CD14-positive monocyte (primary cell): Measurements from ENCODE around the gene SEMA4D. TPM values are rescaled to one million over a fixed set of nuclear protein-coding genes. Genes with fewer than 3 reads are reported as not detected.

Experiments
- DNase-seq, 3 donors: peaks; one replicate each; pipeline ENCODE4 v3.0.0-alpha.2; 2011 to 2022
- H2AFZ ChIP-seq: 2 replicates; pipeline ENCODE4 v1.6.0; 2012; ENCODE audit warnings: mild to moderate bottlenecking, low read depth, low read length, inconsistent platforms; ENCODE audit not compliant: insufficient read depth, poor library complexity, severe bottlenecking
- H3K27ac ChIP-seq, 2 donors: 1 replicate in 1 of 2; 2 replicates in 1 of 2; pipeline ENCODE4 v1.5.1; 2012 to 2013; ENCODE audit warnings: low read length in 2 of 2, control low read depth in 1 of 2, inconsistent platforms in 1 of 2, low read depth in 1 of 2, mild to moderate bottlenecking in 1 of 2
- H3K27me3 ChIP-seq, 2 donors: one replicate each; pipeline versions ENCODE4 v1.6.0 to v1.6.1; 2011 to 2013; ENCODE audit warnings: low read length in 2 of 2; ENCODE audit not compliant: control insufficient read depth in 2 of 2, insufficient read depth in 2 of 2
- H3K36me3 ChIP-seq, 2 donors: replicated peaks in 1 of 2; 1 replicate in 1 of 2; 2 replicates in 1 of 2; pipeline versions ENCODE4 v1.5.1 to v1.6.1; 2012 to 2013; ENCODE audit warnings: low read length in 2 of 2, control low read depth in 1 of 2, inconsistent platforms in 1 of 2, mild to moderate bottlenecking in 1 of 2; ENCODE audit not compliant: insufficient read depth in 2 of 2, control insufficient read depth in 1 of 2
- H3K4me1 ChIP-seq, 2 donors: 1 replicate in 1 of 2; 2 replicates in 1 of 2; pipeline versions ENCODE4 v1.5.1 to v1.6.1; 2012 to 2013; ENCODE audit warnings: low read length in 2 of 2, control low read depth in 1 of 2, inconsistent platforms in 1 of 2, mild to moderate bottlenecking in 1 of 2, moderate library complexity in 1 of 2; ENCODE audit not compliant: insufficient read depth in 2 of 2, control insufficient read depth in 1 of 2
- H3K4me2 ChIP-seq: replicated peaks from 2 replicates; pipeline ENCODE3; 2012; ENCODE audit warnings: low read length, moderate library complexity, mild to moderate bottlenecking; ENCODE audit not compliant: poor library complexity, severe bottlenecking; ENCODE audit errors: extremely low read depth
- H3K4me3 ChIP-seq, 3 experiments: fragments of 200-600 bp in 1 of 3; sonication (generic) in 1 of 3; replicated peaks in 1 of 3; 1 replicate in 2 of 3; 2 replicates in 1 of 3; pipeline ENCODE4 v1.5.1; 2011 to 2013; ENCODE audit warnings: low read length in 3 of 3, mild to moderate bottlenecking in 3 of 3, control low read depth in 2 of 3, low read depth in 2 of 3, inconsistent platforms in 1 of 3, moderate library complexity in 1 of 3
- H3K79me2 ChIP-seq: 2 replicates; pipeline ENCODE4 v1.6.0; 2012; ENCODE audit warnings: mild to moderate bottlenecking, control low read depth, inconsistent platforms, low read length, moderate library complexity; ENCODE audit not compliant: insufficient read depth
- H3K9ac ChIP-seq: 2 replicates; pipeline ENCODE4 v1.6.0; 2017; ENCODE audit warnings: low read length, mild to moderate bottlenecking; ENCODE audit not compliant: insufficient read depth, poor library complexity, severe bottlenecking
- H3K9me3 ChIP-seq, 2 donors: replicated peaks in 1 of 2; 1 replicate in 1 of 2; 2 replicates in 1 of 2; pipeline versions ENCODE4 v1.5.1 to v1.6.1; 2012 to 2013; ENCODE audit warnings: low read length in 2 of 2, control low read depth in 1 of 2; ENCODE audit not compliant: control insufficient read depth in 1 of 2, insufficient read depth in 1 of 2
- H4K20me1 ChIP-seq: 2 replicates; pipeline ENCODE4 v1.6.0; 2012; ENCODE audit warnings: mild to moderate bottlenecking, low read length, control low read depth, moderate library complexity; ENCODE audit not compliant: insufficient read depth
- H3K27ac Mint-ChIP-seq, 7 donors: one replicate each; pipeline ENCODE4 v1.8.0; 2020; ENCODE audit warnings: mild to moderate bottlenecking in 7 of 7, mixed read lengths in 7 of 7, moderate library complexity in 6 of 7, inconsistent platforms in 2 of 7
- H3K27me3 Mint-ChIP-seq, 3 donors: one replicate each; pipeline ENCODE4 v1.8.0; 2021 to 2022; ENCODE audit warnings: low read depth in 3 of 3, mild to moderate bottlenecking in 3 of 3, mixed read lengths in 3 of 3, moderate library complexity in 3 of 3, inconsistent platforms in 1 of 3
- H3K36me3 Mint-ChIP-seq, 2 donors: one replicate each; pipeline ENCODE4 v1.8.0; 2020; ENCODE audit warnings: mixed read lengths in 2 of 2, inconsistent platforms in 1 of 2, mild to moderate bottlenecking in 1 of 2
- H3K4me1 Mint-ChIP-seq: one replicate; pipeline ENCODE4 v1.8.0; 2020; ENCODE audit warnings: mild to moderate bottlenecking, mixed read lengths
- H3K4me3 Mint-ChIP-seq, 2 donors: one replicate each; pipeline ENCODE4 v1.8.0; 2020; ENCODE audit warnings: mild to moderate bottlenecking in 2 of 2, mixed read lengths in 2 of 2, moderate library complexity in 1 of 2
- H3K9me3 Mint-ChIP-seq, 7 donors: one replicate each; pipeline ENCODE4 v1.8.0; 2020 to 2022; ENCODE audit warnings: mixed read lengths in 7 of 7, mild to moderate bottlenecking in 6 of 7, moderate library complexity in 6 of 7, inconsistent platforms in 2 of 7
- WGBS: methylation state at CpG from one replicate; pipeline ENCODE4 v1.1.5; 2013; ENCODE audit warnings: missing lambda C conversion rate; ENCODE audit not compliant: insufficient coverage; 5-methylcytosine and 5-hydroxymethylcytosine counted together
- intact Hi-C, 2 donors: fragments of 100-400 bp; cut with micrococcal nuclease; formaldehyde crosslinking; loops; one replicate each; pipeline versions ENCODE4 v1.15.0 to v1.15.1; 2023
- polyA plus RNA-seq, 3 donors: library from polyadenylated mRNA; depleted of rRNA in 1 of 3; unstranded in 2 of 3; stranded (reverse) in 1 of 3; fragments of 300-500 nt in 2 of 3; fragments of >200 nt in 1 of 3; fragmentation: Illumina TruSeq in 2 of 3; gene quantifications; 1 replicate in 2 of 3; 2 replicates in 1 of 3; pipeline ENCODE4 v1.2.3, GENCODE V29; 2012 to 2021
- TF ChIP-seq, protein P1 (sequence below): fragments of 200-600 bp; IDR thresholded peaks from one replicate; pipeline ENCODE4 v1.8.0; 2022; ENCODE audit warnings: antibody characterized with exemption, mild to moderate bottlenecking

Gene SEMA4D
- polyA plus RNA-seq, 3 donors: 28.2 to 117 (median 28.6) TPM

DNA sequence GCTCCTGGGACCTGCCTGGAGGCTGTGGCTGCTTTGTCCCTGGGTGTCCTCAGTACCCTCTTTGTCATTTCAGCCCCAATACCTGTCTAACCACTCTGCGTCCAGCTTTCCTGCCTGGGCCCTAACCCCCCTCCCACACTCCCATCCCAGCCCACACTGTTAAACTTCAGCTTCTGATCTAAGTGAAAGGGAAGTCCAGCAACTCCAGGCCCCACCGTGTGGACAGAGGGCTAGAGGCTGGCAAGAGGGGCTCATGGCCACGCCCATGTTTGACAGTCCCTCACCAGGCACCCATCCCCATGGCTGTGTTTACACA, 56.3 kb downstream of the SEMA4D start:
- no peaks in the 10 kb centered on the region for H3K9me3 Mint-ChIP-seq
- H3K4me3 ChIP-seq: peak overlapping the region in 1 of 3 experiments; percentile 1
- H3K4me1 Mint-ChIP-seq: peaks cover 81% of the 10 kb centered on the region
- no peaks in the 10 kb centered on the region for H3K27me3 ChIP-seq
- H3K36me3 ChIP-seq: peaks cover 12 to 30% of the 10 kb centered on the region in 2 donors
- no peak overlapping the region for H2AFZ ChIP-seq
- intact Hi-C loops: loop anchor here in 1 of 2 donors (5.0 kb wide), 3 partner anchors 39 to 106 kb away; no protein-coding TSS in a partner anchor
- TF ChIP-seq, protein P1, sequence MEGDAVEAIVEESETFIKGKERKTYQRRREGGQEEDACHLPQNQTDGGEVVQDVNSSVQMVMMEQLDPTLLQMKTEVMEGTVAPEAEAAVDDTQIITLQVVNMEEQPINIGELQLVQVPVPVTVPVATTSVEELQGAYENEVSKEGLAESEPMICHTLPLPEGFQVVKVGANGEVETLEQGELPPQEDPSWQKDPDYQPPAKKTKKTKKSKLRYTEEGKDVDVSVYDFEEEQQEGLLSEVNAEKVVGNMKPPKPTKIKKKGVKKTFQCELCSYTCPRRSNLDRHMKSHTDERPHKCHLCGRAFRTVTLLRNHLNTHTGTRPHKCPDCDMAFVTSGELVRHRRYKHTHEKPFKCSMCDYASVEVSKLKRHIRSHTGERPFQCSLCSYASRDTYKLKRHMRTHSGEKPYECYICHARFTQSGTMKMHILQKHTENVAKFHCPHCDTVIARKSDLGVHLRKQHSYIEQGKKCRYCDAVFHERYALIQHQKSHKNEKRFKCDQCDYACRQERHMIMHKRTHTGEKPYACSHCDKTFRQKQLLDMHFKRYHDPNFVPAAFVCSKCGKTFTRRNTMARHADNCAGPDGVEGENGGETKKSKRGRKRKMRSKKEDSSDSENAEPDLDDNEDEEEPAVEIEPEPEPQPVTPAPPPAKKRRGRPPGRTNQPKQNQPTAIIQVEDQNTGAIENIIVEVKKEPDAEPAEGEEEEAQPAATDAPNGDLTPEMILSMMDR: no peak
- WGBS: 72% methylated on average over 3 of the region's 3 CpGs
- no peaks in the 10 kb centered on the region for H3K9me3 ChIP-seq
- H3K36me3 Mint-ChIP-seq: peaks cover 47 to 57% of the 10 kb centered on the region in 2 donors
- peak overlapping the region; percentile 72 for H3K9ac ChIP-seq
- no peak for DNase-seq
- H3K4me1 ChIP-seq: peaks cover 63 to 67% of the 10 kb centered on the region in 2 donors
- H3K4me3 Mint-ChIP-seq: peak overlapping the region in 1 of 2 donors; percentile 35
- no peak overlapping the region for H3K4me2 ChIP-seq
- H4K20me1 ChIP-seq: peaks cover 86% of the 10 kb centered on the region
- peak overlapping the region; percentile 94 to 97 (median 96) for H3K27ac Mint-ChIP-seq
- peak overlapping the region; percentile 89 to 95 for H3K27ac ChIP-seq
- H3K79me2 ChIP-seq: peaks cover 91% of the 10 kb centered on the region
- H3K27me3 Mint-ChIP-seq: peaks cover 0 to 2% (median 0%) of the 10 kb centered on the region in 3 donors

DNA sequence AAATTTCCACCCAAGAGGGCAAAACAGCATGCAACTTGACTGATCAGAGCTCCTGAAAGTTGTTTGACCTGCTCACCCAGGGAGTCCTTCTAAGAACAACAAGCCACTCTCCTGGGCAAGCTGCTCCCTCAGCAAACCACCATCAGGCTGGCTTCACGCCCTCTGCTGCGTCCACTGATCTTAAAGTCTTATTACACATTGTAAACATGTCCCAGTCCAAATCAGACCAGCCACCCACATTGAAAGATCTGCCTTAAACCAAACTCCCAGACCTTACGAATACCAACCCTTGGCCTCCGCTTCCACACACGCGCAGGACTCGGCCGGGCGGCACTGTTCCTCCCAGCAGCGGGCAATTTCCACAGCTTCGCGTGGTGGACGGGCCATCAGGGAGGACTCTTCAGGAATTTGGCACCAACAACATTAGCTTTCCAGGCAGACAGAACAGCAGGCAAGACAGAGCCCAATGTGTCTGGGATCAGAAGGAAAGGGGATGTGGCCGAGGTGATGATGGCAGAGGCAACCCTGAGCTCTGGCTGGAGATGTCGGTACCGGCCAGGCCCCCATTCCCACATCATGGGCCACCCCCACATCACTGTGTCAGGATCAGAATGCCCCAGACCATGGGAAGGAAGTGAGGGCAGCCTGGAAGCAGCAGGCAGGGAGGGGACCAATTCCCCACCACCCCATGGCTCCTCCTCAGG, 56.8 kb downstream of the SEMA4D start:
- WGBS: 91% methylated on average over 13 of the region's 16 CpGs
- intact Hi-C loops: loop anchor here in 1 of 2 donors (5.0 kb wide), 3 partner anchors 39 to 106 kb away; no protein-coding TSS in a partner anchor
- H3K9me3 Mint-ChIP-seq: no peaks in the 10 kb centered on the region
- peaks cover 48 to 60% of the 10 kb centered on the region in 2 donors for H3K36me3 Mint-ChIP-seq
- peaks cover 91% of the 10 kb centered on the region for H3K79me2 ChIP-seq
- H3K36me3 ChIP-seq: peaks cover 17 to 29% of the 10 kb centered on the region in 2 donors
- no peaks in the 10 kb centered on the region for H3K9me3 ChIP-seq
- peaks cover 63 to 67% of the 10 kb centered on the region in 2 donors for H3K4me1 ChIP-seq
- H3K4me3 ChIP-seq: no peak overlapping the region
- H4K20me1 ChIP-seq: peaks cover 86% of the 10 kb centered on the region
- peak overlapping the region; percentile 89 to 95 for H3K27ac ChIP-seq
- peaks cover 0 to 2% (median 0%) of the 10 kb centered on the region in 3 donors for H3K27me3 Mint-ChIP-seq
- no peak overlapping the region for H3K4me3 Mint-ChIP-seq
- H2AFZ ChIP-seq: no peak overlapping the region
- H3K4me1 Mint-ChIP-seq: peaks cover 79% of the 10 kb centered on the region
- peak overlapping the region; percentile 94 to 97 (median 96) for H3K27ac Mint-ChIP-seq
- TF ChIP-seq, protein P1: no peak
- H3K27me3 ChIP-seq: no peaks in the 10 kb centered on the region
- DNase-seq: no peak
- no peak overlapping the region for H3K4me2 ChIP-seq
- peak overlapping the region; percentile 72 for H3K9ac ChIP-seq
